ENCODE data around the gene SMCO3. TPM values are rescaled to one million over a fixed set of nuclear protein-coding genes. Genes with fewer than 3 reads are reported as not detected.
A peak's percentile ranks its signal among the peaks of the same experiment; 100 is the strongest.
"Not testable (repeated sequence)": the region's sequence is repeated elsewhere in the genome, so short reads cannot be mapped to it uniquely, and the experiment has no call there.

The SMCO3 gene
- total RNA-seq, 1 donor from 2014 or later: 1.4 TPM

- DNase-seq (ENCODE audit: low spot score in 2 of 2, unreplicated experiment in 2 of 2): no peak
- Mint-ChIP-seq H3K27me3 (ENCODE audit: low read depth) (no peaks in the 10 kb centered on the region), H3K27ac (peak overlapping the region; percentile 34), H3K4me1 (peaks cover 18% of the 10 kb centered on the region), H3K9me3 (peaks cover 22% of the 10 kb centered on the region), H3K4me3 (no peak overlapping the region), H3K36me3 (peaks cover 36% of the 10 kb centered on the region)
- no peak for TF ChIP-seq CTCF (IDR thresholded peaks at IDR 0.05; ENCODE audit: unreplicated experiment)
These were observed 47.2 kb downstream of the SMCO3 start for GRCh38 chr12:14766649-14767215.

- not testable (repeated sequence) for H3K27me3 Mint-ChIP-seq (ENCODE audit: low read depth); DNase-seq (ENCODE audit: low spot score in 2 of 2, unreplicated experiment in 2 of 2); H3K27ac Mint-ChIP-seq; H3K4me3 Mint-ChIP-seq
- Mint-ChIP-seq H3K36me3 (peaks cover 43% of the 10 kb centered on the region), H3K4me1 (peaks cover 14% of the 10 kb centered on the region), H3K9me3 (peaks cover 28% of the 10 kb centered on the region)
These were observed 48.0 kb downstream of the SMCO3 start for GRCh38 chr12:14766020-14766419.

GRCh38 chr12:14765398-14765797, 48.6 kb downstream of the SMCO3 start:
- Mint-ChIP-seq H3K27me3 (ENCODE audit: low read depth) (no peaks in the 10 kb centered on the region), H3K36me3 (peaks cover 47% of the 10 kb centered on the region), H3K4me1 (peaks cover 14% of the 10 kb centered on the region), H3K9me3 (peaks cover 28% of the 10 kb centered on the region), H3K27ac (no peak overlapping the region), H3K4me3 (no peak overlapping the region)
- no peak for DNase-seq (ENCODE audit: low spot score in 2 of 2, unreplicated experiment in 2 of 2)
- no peak for TF ChIP-seq CTCF (IDR thresholded peaks at IDR 0.05; ENCODE audit: unreplicated experiment)

GRCh38 chr12:14759711-14760280, 54.2 kb downstream of the SMCO3 start:
- not testable (repeated sequence) for H3K27ac Mint-ChIP-seq; H3K4me3 Mint-ChIP-seq; DNase-seq (ENCODE audit: low spot score in 2 of 2, unreplicated experiment in 2 of 2); H3K27me3 Mint-ChIP-seq (ENCODE audit: low read depth)
- H3K9me3 Mint-ChIP-seq: peaks cover 23% of the 10 kb centered on the region
- peaks cover 32% of the 10 kb centered on the region for H3K36me3 Mint-ChIP-seq
- H3K4me1 Mint-ChIP-seq: peaks cover 14% of the 10 kb centered on the region

- peak overlapping the region; percentile 54 for H3K27ac Mint-ChIP-seq
- H3K4me3 Mint-ChIP-seq: peak overlapping the region; percentile 38
- H3K9me3 Mint-ChIP-seq: peaks cover 12% of the 10 kb centered on the region
- peaks cover 14% of the 10 kb centered on the region for H3K4me1 Mint-ChIP-seq
- H3K36me3 Mint-ChIP-seq: peaks cover 20% of the 10 kb centered on the region
- no peaks in the 10 kb centered on the region for H3K27me3 Mint-ChIP-seq (ENCODE audit: low read depth)
- peak; percentile 64 for TF ChIP-seq CTCF (IDR thresholded peaks at IDR 0.05; ENCODE audit: unreplicated experiment)
- DNase-seq (ENCODE audit: low spot score in 2 of 2, unreplicated experiment in 2 of 2): peak in 1 of 2 experiments; percentile 42
These were observed 57.4 kb downstream of the SMCO3 start for GRCh38 chr12:14756334-14757143.

Other genes starting within 250 kb of the SMCO3 start
- gene PLBD1, start 246.3 kb downstream of the SMCO3 start, total RNA-seq: 41.3 to 48.1 TPM (median 43.8 TPM) in 3 replicates
- 0.07 to 0.09 TPM (median 0.09 TPM) in 3 replicates for gene GUCY2C, start 117.6 kb downstream of the SMCO3 start, total RNA-seq
- 72.8 to 81.5 TPM (median 77.0 TPM) in 3 replicates for gene WBP11, start 10.7 kb downstream of the SMCO3 start, total RNA-seq
- 1.3 to 1.7 TPM (median 1.4 TPM) in 3 replicates for gene C12orf60, start 10.5 kb downstream of the SMCO3 start, total RNA-seq
- gene ART4, start 29.3 kb upstream of the SMCO3 start, total RNA-seq: 2.3 to 2.4 TPM (median 2.4 TPM) in 3 replicates
- 202 to 221 TPM (median 202 TPM) in 3 replicates for gene MGP, start 71.7 kb upstream of the SMCO3 start, total RNA-seq
- 55.2 to 60.4 TPM (median 58.1 TPM) in 3 replicates for gene ERP27, start 124.4 kb upstream of the SMCO3 start, total RNA-seq
- 26.2 to 30.1 TPM (median 28.5 TPM) in 3 replicates for gene ARHGDIB, start 147.4 kb upstream of the SMCO3 start, total RNA-seq
- gene PDE6H, start 158.9 kb upstream of the SMCO3 start, total RNA-seq: not detected in 3 replicates

All from mesothelial cell of epicardium (in vitro differentiated cells).